Liver (tissue), 9 donors: ENCODE measurements around the gene RBM10. TPM values are rescaled to one million over a fixed set of nuclear protein-coding genes. Genes with fewer than 3 reads are reported as not detected.

Source experiments
- DNase-seq: peaks from one replicate; pipeline ENCODE4 v3.0.0-alpha.2; 2017; ENCODE audit warnings: low spot score
- H3K27ac ChIP-seq, 2 donors: one replicate each; pipeline ENCODE4 v1.7.0; 2013; ENCODE audit warnings: inconsistent platforms in 2 of 2, low read length in 2 of 2, control low read depth in 1 of 2, low read depth in 1 of 2, mild to moderate bottlenecking in 1 of 2
- H3K27me3 ChIP-seq, 4 donors: one replicate each; pipeline versions ENCODE4 v1.6.1 to v1.7.0; 2013; ENCODE audit warnings: low read length in 3 of 4, inconsistent platforms in 1 of 4, mild to moderate bottlenecking in 1 of 4, moderate library complexity in 1 of 4; ENCODE audit not compliant: control insufficient read depth in 4 of 4, insufficient read depth in 4 of 4
- H3K36me3 ChIP-seq, 4 donors: one replicate each; pipeline versions ENCODE4 v1.6.1 to v1.7.0; 2013; ENCODE audit warnings: low read length in 3 of 4, mild to moderate bottlenecking in 3 of 4, low read depth in 1 of 4, moderate library complexity in 1 of 4; ENCODE audit not compliant: control insufficient read depth in 4 of 4, insufficient read depth in 3 of 4
- H3K4me1 ChIP-seq, 4 donors: one replicate each; pipeline versions ENCODE4 v1.6.1 to v1.7.0; 2013; ENCODE audit warnings: low read length in 3 of 4, mild to moderate bottlenecking in 3 of 4, moderate library complexity in 1 of 4; ENCODE audit not compliant: control insufficient read depth in 4 of 4, insufficient read depth in 4 of 4
- H3K4me3 ChIP-seq, 3 donors: one replicate each; pipeline versions ENCODE4 v1.6.1 to v1.7.0; 2013; ENCODE audit warnings: low read length in 3 of 3, control low read depth in 1 of 3, low read depth in 1 of 3, mild to moderate bottlenecking in 1 of 3
- H3K9ac ChIP-seq, 2 donors: one replicate each; pipeline ENCODE4 v1.7.0; 2013; ENCODE audit warnings: low read length in 2 of 2, mild to moderate bottlenecking in 2 of 2, moderate library complexity in 2 of 2, control low read depth in 1 of 2, low read depth in 1 of 2
- H3K9me3 ChIP-seq, 4 donors: one replicate each; pipeline versions ENCODE4 v1.6.1 to v1.7.0; 2013; ENCODE audit warnings: low read length in 3 of 4; ENCODE audit not compliant: control insufficient read depth in 4 of 4
- EGR1 ChIP-seq, 2 donors: IDR thresholded peaks; 2 replicates each; pipeline ENCODE4 v1.6.1; 2016 to 2018; ENCODE audit warnings: antibody characterized with exemption in 2 of 2, low read depth in 2 of 2
- FOXA1 ChIP-seq: IDR thresholded peaks from 2 replicates; pipeline ENCODE4 v1.6.1; 2016; ENCODE audit warnings: antibody characterized with exemption
- GABPA ChIP-seq, 2 donors: IDR thresholded peaks in 1 of 2; conservative IDR thresholded peaks in 1 of 2; 2 replicates each; pipeline ENCODE4 v1.6.1; 2016; ENCODE audit warnings: antibody characterized with exemption in 2 of 2, mild to moderate bottlenecking in 1 of 2, moderate library complexity in 1 of 2
- HNF4A ChIP-seq, 2 donors: conservative IDR thresholded peaks; 2 replicates each; pipeline ENCODE4 v1.6.1; 2016; ENCODE audit warnings: antibody characterized with exemption in 2 of 2, mild to moderate bottlenecking in 2 of 2
- NR2F2 ChIP-seq: IDR thresholded peaks from 2 replicates; pipeline ENCODE4 v1.6.1; 2016; ENCODE audit warnings: antibody characterized with exemption
- SP1 ChIP-seq: IDR thresholded peaks from 2 replicates; pipeline ENCODE4 v1.6.1; 2018; ENCODE audit warnings: antibody characterized with exemption, mild to moderate bottlenecking
- TAF1 ChIP-seq: conservative IDR thresholded peaks from 2 replicates; pipeline ENCODE4 v1.6.1; 2016; ENCODE audit warnings: antibody characterized with exemption, mild to moderate bottlenecking
- WGBS: extraction: QIAGEN DNeasy Blood & Tissue Kit; methylation state at CpG from one replicate; pipeline ENCODE4 v1.1.7; 2013; 5-methylcytosine and 5-hydroxymethylcytosine counted together
- polyA plus RNA-seq, 2 donors: library from polyadenylated mRNA; stranded (reverse) in 1 of 2; unstranded in 1 of 2; fragments of 200-250 nt in 1 of 2; fragments of >200 nt in 1 of 2; fragmentation: Nextera tagmentation in 1 of 2; extraction: Ambion mirVana in 1 of 2; gene quantifications; one replicate each; pipeline versions ENCODE4 v1.2.1 to v1.2.3, GENCODE V29; 2013 to 2015
- total RNA-seq, 2 donors: library from RNA; depleted of rRNA; stranded (reverse); fragments of >200 nt; gene quantifications; one replicate each; pipeline ENCODE4 v1.2.3, GENCODE V29; 2014
- TF ChIP-seq, protein P1 (sequence below): IDR thresholded peaks from 2 replicates; pipeline ENCODE4 v1.6.1; 2016; ENCODE audit warnings: antibody characterized with exemption
- TF ChIP-seq, protein P2 (sequence below): fragments of 150-350 bp; IDR thresholded peaks from 2 replicates; pipeline ENCODE4 v1.5.1; 2017; ENCODE audit warnings: improper control_type of control experiment, low read depth, low read length; ENCODE audit not compliant: missing input control
- TF ChIP-seq, protein P3 (sequence below): IDR thresholded peaks from 2 replicates; pipeline ENCODE4 v1.6.1; 2016; ENCODE audit warnings: antibody characterized with exemption
- donor health status: healthy.
- donor health status: healthy.
- donor health status: healthy.
- donor health status: healthy.
- donor health status: healthy.

Gene RBM10
- total and polyA plus RNA-seq, 4 donors: 8.2 to 26.6 (median 17.5) TPM

DNA sequence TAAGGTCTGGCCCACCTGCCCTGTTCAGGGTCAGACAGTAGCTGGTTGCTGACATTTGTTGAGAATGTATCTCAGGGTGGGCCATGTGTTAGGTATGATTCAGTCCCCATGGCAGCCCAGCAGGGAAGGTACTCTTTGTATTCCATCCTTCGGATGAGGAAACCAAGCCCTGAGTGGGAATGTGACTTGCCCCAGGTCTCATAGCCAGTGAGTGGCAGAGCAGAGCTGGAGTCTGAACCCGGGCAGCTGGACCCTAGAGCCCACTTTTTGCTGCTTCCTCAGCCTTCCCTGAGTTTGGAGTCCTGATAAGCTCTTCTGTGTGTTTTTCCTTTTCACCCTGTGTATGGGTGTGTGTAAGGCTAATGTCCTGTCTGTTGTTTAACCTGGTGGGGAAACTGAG is 27.0 kb downstream of the RBM10 start:
- peaks cover 6 to 37% (median 12%) of the 10 kb centered on the region in 4 donors for H3K36me3 ChIP-seq
- 100% methylated on average over 2 of the region's 2 CpGs for WGBS
- no peaks in the 10 kb centered on the region for H3K9me3 ChIP-seq
- no peak overlapping the region for H3K27ac ChIP-seq
- no peaks in the 10 kb centered on the region for H3K27me3 ChIP-seq
- DNase-seq: no peak
- no peak overlapping the region for H3K4me3 ChIP-seq
- no peak for TF ChIP-seq EGR1 (IDR thresholded peaks at IDR 0.05; ENCODE audit: low read depth in 2 of 2)
- no peak for TF ChIP-seq NR2F2
- H3K9ac ChIP-seq: no peak overlapping the region
- no peaks in the 10 kb centered on the region for H3K4me1 ChIP-seq

DNA sequence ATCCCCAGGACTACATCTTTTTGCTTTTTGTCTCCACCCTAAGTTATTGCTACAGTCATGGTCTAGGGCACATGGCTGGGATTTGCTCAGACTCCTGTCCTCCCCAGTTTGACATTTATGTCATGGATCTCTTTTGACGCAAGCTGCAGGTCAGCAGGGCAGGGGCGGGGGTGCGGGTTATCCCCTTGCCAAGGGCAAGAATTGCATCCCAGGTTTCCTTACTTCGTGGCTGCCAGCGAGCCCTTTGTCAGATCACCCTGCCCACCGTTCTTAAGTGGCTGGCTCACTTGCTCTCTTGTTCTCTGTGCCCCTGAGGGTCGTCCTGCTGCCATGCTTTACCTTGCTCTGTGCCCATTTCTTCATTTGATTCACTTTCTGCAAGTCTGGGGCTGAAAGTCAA is 27.5 kb downstream of the RBM10 start:
- 96% methylated on average over 7 of the region's 7 CpGs for WGBS

DNA sequence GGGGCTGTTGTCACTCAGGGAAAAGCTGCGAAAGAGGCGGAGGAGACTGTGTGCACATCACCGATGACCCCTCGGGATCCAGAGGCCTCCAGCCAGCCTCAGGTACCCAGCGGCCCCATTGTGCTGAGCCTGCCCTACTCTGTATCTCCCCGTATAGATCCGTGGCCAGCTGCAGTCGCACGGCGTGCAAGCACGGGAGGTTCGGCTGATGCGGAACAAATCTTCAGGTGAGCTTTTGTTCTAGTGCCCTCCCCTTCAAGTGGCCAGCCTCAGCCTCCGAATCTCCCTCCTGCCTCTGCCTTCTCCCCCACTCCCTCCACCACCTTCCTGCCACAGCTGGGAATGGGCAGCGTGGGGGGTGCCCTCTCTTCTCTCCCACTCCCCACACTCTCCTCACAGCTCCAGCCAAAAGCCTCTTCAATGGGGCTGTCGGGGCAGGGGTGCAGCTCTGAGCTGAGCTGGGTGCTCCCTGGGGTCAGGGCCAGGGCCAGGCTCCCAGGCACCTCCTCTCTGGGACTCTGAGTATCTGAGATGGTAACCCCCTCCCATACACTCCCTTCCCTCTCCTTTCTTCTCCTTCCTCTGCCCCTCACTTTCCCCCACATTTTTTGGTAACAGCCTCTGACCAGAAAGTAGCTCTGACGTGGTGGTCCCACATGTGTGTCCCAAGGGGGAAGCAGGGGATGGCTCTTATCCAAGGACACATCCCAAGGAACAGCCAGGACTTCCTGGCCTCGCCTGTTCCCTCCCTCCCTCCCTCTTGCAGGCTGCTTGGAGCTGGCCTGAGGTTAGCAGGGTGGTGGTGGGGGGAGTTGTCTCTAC is 28.2 kb downstream of the RBM10 start:
- TF ChIP-seq, protein P1, sequence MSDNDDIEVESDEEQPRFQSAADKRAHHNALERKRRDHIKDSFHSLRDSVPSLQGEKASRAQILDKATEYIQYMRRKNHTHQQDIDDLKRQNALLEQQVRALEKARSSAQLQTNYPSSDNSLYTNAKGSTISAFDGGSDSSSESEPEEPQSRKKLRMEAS: no peak
- TF ChIP-seq, protein P2, sequence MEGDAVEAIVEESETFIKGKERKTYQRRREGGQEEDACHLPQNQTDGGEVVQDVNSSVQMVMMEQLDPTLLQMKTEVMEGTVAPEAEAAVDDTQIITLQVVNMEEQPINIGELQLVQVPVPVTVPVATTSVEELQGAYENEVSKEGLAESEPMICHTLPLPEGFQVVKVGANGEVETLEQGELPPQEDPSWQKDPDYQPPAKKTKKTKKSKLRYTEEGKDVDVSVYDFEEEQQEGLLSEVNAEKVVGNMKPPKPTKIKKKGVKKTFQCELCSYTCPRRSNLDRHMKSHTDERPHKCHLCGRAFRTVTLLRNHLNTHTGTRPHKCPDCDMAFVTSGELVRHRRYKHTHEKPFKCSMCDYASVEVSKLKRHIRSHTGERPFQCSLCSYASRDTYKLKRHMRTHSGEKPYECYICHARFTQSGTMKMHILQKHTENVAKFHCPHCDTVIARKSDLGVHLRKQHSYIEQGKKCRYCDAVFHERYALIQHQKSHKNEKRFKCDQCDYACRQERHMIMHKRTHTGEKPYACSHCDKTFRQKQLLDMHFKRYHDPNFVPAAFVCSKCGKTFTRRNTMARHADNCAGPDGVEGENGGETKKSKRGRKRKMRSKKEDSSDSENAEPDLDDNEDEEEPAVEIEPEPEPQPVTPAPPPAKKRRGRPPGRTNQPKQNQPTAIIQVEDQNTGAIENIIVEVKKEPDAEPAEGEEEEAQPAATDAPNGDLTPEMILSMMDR: no peak
- TF ChIP-seq GABPA (IDR thresholded peaks at IDR 0.05 in 1 of 2, conservative IDR thresholded peaks at IDR 0.05 in 1 of 2): no peak
- TF ChIP-seq, protein P3, sequence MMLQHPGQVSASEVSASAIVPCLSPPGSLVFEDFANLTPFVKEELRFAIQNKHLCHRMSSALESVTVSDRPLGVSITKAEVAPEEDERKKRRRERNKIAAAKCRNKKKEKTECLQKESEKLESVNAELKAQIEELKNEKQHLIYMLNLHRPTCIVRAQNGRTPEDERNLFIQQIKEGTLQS: no peak
- TF ChIP-seq TAF1: no peak
- TF ChIP-seq NR2F2: no peak
- no peaks in the 10 kb centered on the region for H3K9me3 ChIP-seq
- H3K36me3 ChIP-seq: peaks cover 9 to 45% (median 14%) of the 10 kb centered on the region in 4 donors
- H3K9ac ChIP-seq: no peak overlapping the region
- WGBS: 92% methylated on average over 18 of the region's 18 CpGs
- H3K4me1 ChIP-seq: no peaks in the 10 kb centered on the region
- H3K4me3 ChIP-seq: no peak overlapping the region
- no peak for DNase-seq
- no peak overlapping the region for H3K27ac ChIP-seq
- H3K27me3 ChIP-seq: no peaks in the 10 kb centered on the region

More for the DNA sequence above, 27.5 kb downstream of the RBM10 start:
- Histone ChIP-seq H3K27me3 (no peaks in the 10 kb centered on the region), H3K9ac (no peak overlapping the region), H3K36me3 (peaks cover 6 to 40% (median 12%) of the 10 kb centered on the region in 4 donors), H3K4me3 (no peak overlapping the region), H3K9me3 (no peaks in the 10 kb centered on the region), H3K4me1 (no peaks in the 10 kb centered on the region), H3K27ac (no peak overlapping the region)
- no peak for DNase-seq
- no peak for TF ChIP-seq SP1
- no peak for TF ChIP-seq FOXA1
- TF ChIP-seq HNF4A (conservative IDR thresholded peaks at IDR 0.05): no peak
- no peak for TF ChIP-seq EGR1 (IDR thresholded peaks at IDR 0.05; ENCODE audit: low read depth in 2 of 2)
